ENCODE measurements around the gene PXDN. TPM values are rescaled to one million over a fixed set of nuclear protein-coding genes. Genes with fewer than 3 reads are reported as not detected.
A peak's percentile ranks its signal among the peaks of the same experiment; 100 is the strongest.

Gene PXDN
- total and polyA plus RNA-seq, 11 donors: 5.9 to 83.7 (median 28.2) TPM

GRCh38 chr2:1653956-1654695 lies 90.2 kb downstream of the PXDN start:
- Histone ChIP-seq H3K36me3 (peaks cover 0 to 19% (median 13%) of the 10 kb centered on the region in 9 donors), H3K27me3 (no peaks in the 10 kb centered on the region), H3K9me3 (no peaks in the 10 kb centered on the region), H3K4me3 (peak overlapping the region in 1 of 12 donors; percentile 12), H3K4me1 (peaks cover 0 to 49% (median 24%) of the 10 kb centered on the region in 12 donors), H3K27ac (peak overlapping the region; percentile 28 to 92 (median 68))
- TF ChIP-seq, protein P1, sequence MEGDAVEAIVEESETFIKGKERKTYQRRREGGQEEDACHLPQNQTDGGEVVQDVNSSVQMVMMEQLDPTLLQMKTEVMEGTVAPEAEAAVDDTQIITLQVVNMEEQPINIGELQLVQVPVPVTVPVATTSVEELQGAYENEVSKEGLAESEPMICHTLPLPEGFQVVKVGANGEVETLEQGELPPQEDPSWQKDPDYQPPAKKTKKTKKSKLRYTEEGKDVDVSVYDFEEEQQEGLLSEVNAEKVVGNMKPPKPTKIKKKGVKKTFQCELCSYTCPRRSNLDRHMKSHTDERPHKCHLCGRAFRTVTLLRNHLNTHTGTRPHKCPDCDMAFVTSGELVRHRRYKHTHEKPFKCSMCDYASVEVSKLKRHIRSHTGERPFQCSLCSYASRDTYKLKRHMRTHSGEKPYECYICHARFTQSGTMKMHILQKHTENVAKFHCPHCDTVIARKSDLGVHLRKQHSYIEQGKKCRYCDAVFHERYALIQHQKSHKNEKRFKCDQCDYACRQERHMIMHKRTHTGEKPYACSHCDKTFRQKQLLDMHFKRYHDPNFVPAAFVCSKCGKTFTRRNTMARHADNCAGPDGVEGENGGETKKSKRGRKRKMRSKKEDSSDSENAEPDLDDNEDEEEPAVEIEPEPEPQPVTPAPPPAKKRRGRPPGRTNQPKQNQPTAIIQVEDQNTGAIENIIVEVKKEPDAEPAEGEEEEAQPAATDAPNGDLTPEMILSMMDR (IDR thresholded peaks at IDR 0.05): no peak
- no peak for TF ChIP-seq POLR2A (IDR thresholded peaks at IDR 0.05)
- peak in 2 of 4 donors; percentile 20 to 59 for ATAC-seq
- 80 to 82% (median 80%) methylated on average over 14 of the region's 14 CpGs for WGBS, 4 donors
- peak in 1 of 5 donors; percentile 27 for DNase-seq
- intact Hi-C loops (cut with DNase I): loop anchor here in 8 of 10 donors (2.0 to 10.0 kb wide), 9 partner anchors 52 to 93 kb away; partner anchors contain the start of gene PXDN (in 6 of the 8)

DNA sequence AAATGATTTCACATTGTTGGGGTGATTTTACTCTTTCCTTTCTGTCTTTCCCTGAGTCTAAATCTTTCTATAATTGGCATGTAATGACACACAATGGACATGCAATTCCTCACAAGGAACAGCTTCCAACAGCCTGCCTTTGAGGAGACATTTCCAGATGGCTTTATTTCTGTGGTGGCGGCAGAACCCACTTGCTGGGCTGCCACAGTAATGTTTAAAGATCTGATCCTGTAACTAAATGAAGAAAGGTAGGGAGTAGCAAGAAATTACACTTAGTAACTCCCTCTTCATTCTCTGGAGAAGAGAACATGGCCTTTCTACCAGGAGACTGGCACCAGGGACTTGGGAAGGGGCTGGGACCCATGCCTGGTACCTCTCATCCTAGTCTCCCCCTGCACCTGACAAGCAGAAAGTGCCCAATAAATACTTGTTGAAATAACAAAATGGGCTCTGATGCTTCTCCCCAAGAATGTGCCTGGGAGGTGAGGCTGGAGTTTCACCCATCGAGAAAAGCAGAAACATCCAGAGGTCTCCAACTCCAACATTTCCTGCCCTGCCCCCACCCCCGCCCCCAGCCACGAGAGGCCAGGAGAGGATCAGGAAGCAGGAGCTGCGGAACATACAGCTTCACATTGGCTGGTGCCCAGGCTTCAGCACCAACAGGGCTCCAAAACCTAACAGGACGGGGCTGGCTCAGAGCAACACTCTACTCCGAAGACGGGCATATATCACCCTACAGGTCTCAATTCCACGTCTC lies 92.1 kb downstream of the PXDN start:
- H3K4me1 ChIP-seq: peaks cover 0 to 49% (median 24%) of the 10 kb centered on the region in 12 donors
- intact Hi-C loops (cut with DNase I): loop anchor here in 7 of 10 donors (2.0 to 10.0 kb wide), 7 partner anchors 50 to 95 kb away; partner anchors contain the start of gene PXDN (in 5 of the 7)
- H3K27me3 ChIP-seq: no peaks in the 10 kb centered on the region
- peak overlapping the region in 9 of 12 donors; percentile 16 to 92 (median 72) for H3K27ac ChIP-seq
- peak in 2 of 5 donors; percentile 30 to 38 for DNase-seq
- no peak for TF ChIP-seq POLR2A (IDR thresholded peaks at IDR 0.05)
- TF ChIP-seq, protein P1 (IDR thresholded peaks at IDR 0.05): no peak
- no peaks in the 10 kb centered on the region for H3K9me3 ChIP-seq
- peak in 1 of 4 donors; percentile 49 for ATAC-seq
- peaks cover 0 to 35% (median 24%) of the 10 kb centered on the region in 9 donors for H3K36me3 ChIP-seq
- 41 to 56% (median 50%) methylated on average over 8 to 9 of the region's 9 CpGs for WGBS, 4 donors
- no peak overlapping the region for H3K4me3 ChIP-seq

GRCh38 chr2:1651121-1652033 lies 92.9 kb downstream of the PXDN start:
- DNase-seq (no peak), ATAC-seq (no peak)
- Histone ChIP-seq H3K36me3 (peaks cover 0 to 41% (median 24%) of the 10 kb centered on the region in 9 donors), H3K4me3 (no peak overlapping the region), H3K27ac (peak overlapping the region in 9 of 12 donors; percentile 10 to 92 (median 72)), H3K27me3 (no peaks in the 10 kb centered on the region), H3K9me3 (no peaks in the 10 kb centered on the region), H3K4me1 (peaks cover 0 to 56% (median 26%) of the 10 kb centered on the region in 12 donors)
- TF ChIP-seq, protein P1 (IDR thresholded peaks at IDR 0.05): no peak
- no peak for TF ChIP-seq POLR2A (IDR thresholded peaks at IDR 0.05)
- intact Hi-C loops (cut with DNase I): loop anchor here in 7 of 10 donors (2.0 to 10.0 kb wide), 7 partner anchors 49 to 96 kb away; partner anchors contain the start of gene PXDN (in 5 of the 7)
- 78 to 85% (median 81%) methylated on average over 15 to 16 of the region's 16 CpGs for WGBS, 4 donors

Data from heart left ventricle (tissue), 16 donors.